ENCODE measurements around the gene PIF1.
A peak's percentile ranks its signal among the peaks of the same experiment; 100 is the strongest.
"Not testable (repeated sequence)": the region's sequence is repeated elsewhere in the genome, so short reads cannot be mapped to it uniquely, and the experiment has no call there.

The PIF1 gene

GRCh38 chr15:64814965-64815364 lies 10.5 kb downstream of the PIF1 start:
- not testable (repeated sequence) for H3K27me3 ChIP-seq, H3K4me3 ChIP-seq, H4K20me1 ChIP-seq, H3K9ac ChIP-seq, H3K9me3 ChIP-seq, H3K27ac ChIP-seq, H3K4me2 ChIP-seq
- H3K36me3 ChIP-seq: peaks cover 46% of the 10 kb centered on the region
- peak; percentile 47; the same call in 1 of the 2 replicates for TF ChIP-seq Cebpa-rat (IDR thresholded peaks at IDR 0.05)
- H3K4me1 ChIP-seq: peaks cover 47% of the 10 kb centered on the region

GRCh38 chr15:64814283-64814682 lies 11.2 kb downstream of the PIF1 start:
- not testable (repeated sequence) for H3K27me3 ChIP-seq

DNA sequence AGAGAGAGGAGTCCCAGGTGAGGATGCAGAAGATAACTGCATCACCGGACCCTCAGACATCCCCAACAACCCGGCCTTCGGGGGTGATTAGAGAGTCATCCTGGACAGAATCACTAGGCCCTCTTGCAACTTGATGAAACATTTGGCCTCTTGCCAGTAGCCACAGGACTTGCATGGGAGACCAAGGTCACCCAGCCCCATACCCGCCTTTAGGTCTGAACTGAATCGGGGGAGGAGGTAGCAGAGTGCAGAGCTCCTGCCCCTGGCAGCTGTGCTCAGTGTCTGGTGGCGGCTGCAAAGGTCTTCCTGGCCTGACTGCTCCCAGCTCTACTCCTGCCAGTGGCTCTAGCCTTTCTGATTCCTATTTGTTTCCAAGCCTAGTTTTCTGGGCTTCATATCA lies 12.4 kb downstream of the PIF1 start:
- no peak overlapping the region for H3K4me3 ChIP-seq
- peaks cover 60% of the 10 kb centered on the region for H3K4me1 ChIP-seq
- H3K27ac ChIP-seq: no peak overlapping the region
- no peak for TF ChIP-seq Cebpa-rat (IDR thresholded peaks at IDR 0.05)
- no peak overlapping the region for H3K9ac ChIP-seq
- no peaks in the 10 kb centered on the region for H3K9me3 ChIP-seq
- no peaks in the 10 kb centered on the region for H3K27me3 ChIP-seq
- H3K36me3 ChIP-seq: peaks cover 27% of the 10 kb centered on the region
- no peaks in the 10 kb centered on the region for H4K20me1 ChIP-seq
- H3K4me2 ChIP-seq: peak overlapping the region; percentile 65

More at GRCh38 chr15:64814283-64814682, 11.2 kb downstream of the PIF1 start:
- H3K9ac ChIP-seq, H4K20me1 ChIP-seq, H3K4me3 ChIP-seq, H3K4me2 ChIP-seq, H3K27ac ChIP-seq, H3K9me3 ChIP-seq: not testable (repeated sequence)
- Histone ChIP-seq H3K36me3 (peaks cover 39% of the 10 kb centered on the region), H3K4me1 (peaks cover 54% of the 10 kb centered on the region)

DNA sequence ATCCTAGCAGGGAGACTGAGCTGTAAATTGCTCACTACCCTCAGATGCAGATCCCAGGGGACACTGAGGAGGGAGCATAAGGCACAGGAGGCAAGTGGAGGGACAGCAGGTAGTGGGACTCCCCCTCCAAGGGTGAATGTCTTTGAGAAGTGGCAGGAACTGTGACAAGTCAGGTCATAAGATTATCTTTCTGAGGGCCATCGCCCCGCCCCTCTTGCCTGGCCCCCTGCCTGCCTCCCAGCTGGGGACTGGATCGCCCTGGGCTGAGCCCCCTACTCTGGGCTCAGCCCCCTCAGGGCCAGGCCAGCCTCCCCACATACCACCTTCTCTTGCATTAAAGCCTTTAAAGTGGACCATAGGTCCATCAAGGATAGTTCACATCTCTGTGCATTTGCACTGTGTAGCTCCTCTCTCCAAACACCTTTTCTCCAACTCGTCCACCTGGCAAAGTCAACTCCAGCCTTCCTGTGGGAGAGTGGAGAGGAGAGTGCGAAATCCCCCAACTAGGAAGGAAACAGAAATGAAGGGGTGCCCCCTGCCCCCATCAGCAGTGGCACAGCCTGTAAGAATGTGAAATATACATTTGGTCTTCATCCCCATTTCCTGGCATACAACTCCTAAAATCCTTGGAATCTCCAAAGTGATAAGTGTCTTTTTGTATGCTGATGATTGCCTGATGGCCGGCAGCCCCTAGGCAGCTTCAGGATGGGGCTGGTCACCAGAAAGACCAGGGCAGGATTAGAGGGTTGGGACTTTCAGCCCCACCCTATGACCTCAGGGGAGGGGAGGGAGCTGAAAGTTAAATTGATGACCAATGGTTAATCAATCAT lies 14.7 kb downstream of the PIF1 start:
- no peak overlapping the region for H3K4me3 ChIP-seq
- no peak for TF ChIP-seq Cebpa-rat (IDR thresholded peaks at IDR 0.05)
- H3K9me3 ChIP-seq: no peaks in the 10 kb centered on the region
- H3K27me3 ChIP-seq: no peaks in the 10 kb centered on the region
- no peak overlapping the region; the same call in 1 of the 2 replicates for H3K9ac ChIP-seq
- peak overlapping the region; percentile 65 for H3K4me2 ChIP-seq
- H3K4me1 ChIP-seq: peaks cover 56% of the 10 kb centered on the region
- peaks cover 4% of the 10 kb centered on the region; the same call in 1 of the 2 replicates for H3K36me3 ChIP-seq
- H3K27ac ChIP-seq: no peak overlapping the region
- H4K20me1 ChIP-seq: no peaks in the 10 kb centered on the region

- Histone ChIP-seq H3K27ac (no peak overlapping the region), H3K9ac (no peak overlapping the region), H3K4me1 (peaks cover 56% of the 10 kb centered on the region)
These were observed 15.6 kb downstream of the PIF1 start for GRCh38 chr15:64809649-64810496.

GRCh38 chr15:64808785-64809453 lies 16.5 kb downstream of the PIF1 start:
- Histone ChIP-seq H3K4me2 (peak overlapping the region; percentile 19), H3K4me1 (peaks cover 53% of the 10 kb centered on the region), H3K4me3 (no peak overlapping the region), H3K27me3 (no peaks in the 10 kb centered on the region), H3K9me3 (no peaks in the 10 kb centered on the region), H3K9ac (no peak overlapping the region), H4K20me1 (no peaks in the 10 kb centered on the region), H3K36me3 (no peaks in the 10 kb centered on the region), H3K27ac (no peak overlapping the region)
- TF ChIP-seq Cebpa-rat (IDR thresholded peaks at IDR 0.05): no peak

More at GRCh38 chr15:64809649-64810496, 15.6 kb downstream of the PIF1 start:
- H3K4me3 ChIP-seq: no peak overlapping the region
- H3K36me3 ChIP-seq: no peaks in the 10 kb centered on the region
- H3K27me3 ChIP-seq: no peaks in the 10 kb centered on the region
- H3K4me2 ChIP-seq: peak overlapping the region; percentile 65
- no peaks in the 10 kb centered on the region for H4K20me1 ChIP-seq
- TF ChIP-seq Cebpa-rat (IDR thresholded peaks at IDR 0.05): no peak
- H3K9me3 ChIP-seq: no peaks in the 10 kb centered on the region

- no peak for TF ChIP-seq Cebpa-rat (IDR thresholded peaks at IDR 0.05)
- Histone ChIP-seq H4K20me1 (no peaks in the 10 kb centered on the region), H3K4me3 (no peak overlapping the region), H3K9ac (no peak overlapping the region), H3K36me3 (no peaks in the 10 kb centered on the region), H3K27me3 (no peaks in the 10 kb centered on the region), H3K27ac (no peak overlapping the region), H3K4me1 (peaks cover 42% of the 10 kb centered on the region), H3K9me3 (no peaks in the 10 kb centered on the region), H3K4me2 (no peak overlapping the region)
These were observed 17.7 kb downstream of the PIF1 start for GRCh38 chr15:64807751-64808222.

DNA sequence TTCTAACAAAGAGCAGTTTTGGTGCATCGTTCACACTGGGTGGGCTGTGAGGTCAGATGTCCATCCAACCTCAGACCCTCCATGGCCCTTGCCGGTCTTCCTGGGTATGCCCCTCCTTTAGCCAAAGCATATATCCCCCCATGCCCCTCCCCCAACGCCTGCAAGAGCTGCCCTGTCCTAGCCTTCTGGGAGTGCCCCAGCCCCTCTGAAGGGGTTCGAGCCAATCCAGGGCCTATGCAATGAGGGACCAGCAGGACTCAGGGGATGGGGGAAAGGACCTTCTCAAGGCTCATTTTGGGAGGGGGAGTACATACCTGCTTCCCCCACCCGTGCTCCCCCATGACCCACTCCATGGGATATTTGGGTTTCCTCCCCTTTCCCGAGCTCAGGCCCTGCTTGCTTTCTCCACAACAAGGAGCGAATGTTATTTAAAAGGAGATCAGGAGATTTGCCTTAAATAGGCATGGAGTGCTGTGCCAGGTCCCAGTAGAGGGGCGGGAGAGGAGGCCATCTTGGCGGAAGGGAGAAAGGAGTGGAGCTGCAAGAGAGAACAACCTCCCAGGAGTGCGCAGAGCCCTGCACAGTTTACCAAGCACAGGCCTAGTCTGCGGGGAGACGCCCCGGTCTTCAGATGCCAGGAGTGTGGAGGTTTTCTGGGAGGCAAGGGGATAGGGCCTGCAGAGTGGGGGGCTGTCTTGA lies 18.2 kb downstream of the PIF1 start:
- H3K27me3 ChIP-seq: no peaks in the 10 kb centered on the region
- no peaks in the 10 kb centered on the region for H3K36me3 ChIP-seq
- H3K4me2 ChIP-seq: no peak overlapping the region
- H4K20me1 ChIP-seq: no peaks in the 10 kb centered on the region
- H3K9me3 ChIP-seq: no peaks in the 10 kb centered on the region
- no peak overlapping the region for H3K4me3 ChIP-seq
- peaks cover 36% of the 10 kb centered on the region for H3K4me1 ChIP-seq
- H3K9ac ChIP-seq: no peak overlapping the region
- H3K27ac ChIP-seq: no peak overlapping the region
- TF ChIP-seq Cebpa-rat (IDR thresholded peaks at IDR 0.05): no peak

- no peaks in the 10 kb centered on the region for H3K9me3 ChIP-seq
- no peaks in the 10 kb centered on the region for H3K36me3 ChIP-seq
- no peak for TF ChIP-seq Cebpa-rat (IDR thresholded peaks at IDR 0.05)
- no peaks in the 10 kb centered on the region for H3K27me3 ChIP-seq
- H3K4me2 ChIP-seq: no peak overlapping the region
- H4K20me1 ChIP-seq: no peaks in the 10 kb centered on the region
- peaks cover 29% of the 10 kb centered on the region for H3K4me1 ChIP-seq
- H3K4me3 ChIP-seq: no peak overlapping the region
- H3K27ac ChIP-seq: no peak overlapping the region
- no peak overlapping the region for H3K9ac ChIP-seq
These were observed 18.9 kb downstream of the PIF1 start for GRCh38 chr15:64806509-64806908.
